Parathyroid adenoma (tissue), 2 donors: ENCODE data around the gene EHBP1L1.

Experiments
- H2AFZ ChIP-seq: fragments of 300-600 bp; sonication (generic); one replicate; pipeline ENCODE4 v1.7.0; 2017; ENCODE audit warnings: antibody characterized with exemption, mild to moderate bottlenecking
- H3K27ac ChIP-seq: fragments of 300-600 bp; sonication (generic); one replicate; pipeline ENCODE4 v1.7.0; 2017
- H3K27me3 ChIP-seq: fragments of 300-600 bp; sonication (generic); one replicate; pipeline ENCODE4 v1.7.0; 2017; ENCODE audit warnings: low read length; ENCODE audit not compliant: control insufficient read depth, insufficient read depth
- H3K36me3 ChIP-seq: fragments of 300-600 bp; sonication (generic); one replicate; pipeline ENCODE4 v1.7.0; 2017; ENCODE audit warnings: low read length; ENCODE audit not compliant: control insufficient read depth, insufficient read depth
- H3K4me1 ChIP-seq: fragments of 300-600 bp; sonication (generic); one replicate; pipeline ENCODE4 v1.7.0; 2017; ENCODE audit warnings: control low read depth
- H3K4me2 ChIP-seq: fragments of 300-600 bp; sonication (generic); one replicate; pipeline ENCODE4 v1.7.0; 2017; ENCODE audit warnings: low read length
- H3K4me3 ChIP-seq: fragments of 300-600 bp; sonication (generic); one replicate; pipeline ENCODE4 v1.7.0; 2017; ENCODE audit warnings: low read depth, low read length
- H3K79me2 ChIP-seq: fragments of 300-600 bp; sonication (generic); one replicate; pipeline ENCODE4 v1.7.0; 2017; ENCODE audit warnings: control low read depth
- H3K9ac ChIP-seq: fragments of 300-600 bp; sonication (generic); one replicate; pipeline ENCODE4 v1.7.0; 2017; ENCODE audit warnings: mild to moderate bottlenecking
- H3K9me3 ChIP-seq: fragments of 300-600 bp; sonication (generic); one replicate; pipeline ENCODE4 v1.7.0; 2017; ENCODE audit warnings: low read length; ENCODE audit not compliant: control insufficient read depth
- TF ChIP-seq, protein P1 (sequence below): fragments of 300-600 bp; sonication (generic); IDR thresholded peaks from one replicate; pipeline ENCODE4 v1.7.0; 2017; ENCODE audit warnings: antibody characterized with exemption, mild to moderate bottlenecking
- donor health status: primary hyperparathyroidism.

EHBP1L1 gene

DNA sequence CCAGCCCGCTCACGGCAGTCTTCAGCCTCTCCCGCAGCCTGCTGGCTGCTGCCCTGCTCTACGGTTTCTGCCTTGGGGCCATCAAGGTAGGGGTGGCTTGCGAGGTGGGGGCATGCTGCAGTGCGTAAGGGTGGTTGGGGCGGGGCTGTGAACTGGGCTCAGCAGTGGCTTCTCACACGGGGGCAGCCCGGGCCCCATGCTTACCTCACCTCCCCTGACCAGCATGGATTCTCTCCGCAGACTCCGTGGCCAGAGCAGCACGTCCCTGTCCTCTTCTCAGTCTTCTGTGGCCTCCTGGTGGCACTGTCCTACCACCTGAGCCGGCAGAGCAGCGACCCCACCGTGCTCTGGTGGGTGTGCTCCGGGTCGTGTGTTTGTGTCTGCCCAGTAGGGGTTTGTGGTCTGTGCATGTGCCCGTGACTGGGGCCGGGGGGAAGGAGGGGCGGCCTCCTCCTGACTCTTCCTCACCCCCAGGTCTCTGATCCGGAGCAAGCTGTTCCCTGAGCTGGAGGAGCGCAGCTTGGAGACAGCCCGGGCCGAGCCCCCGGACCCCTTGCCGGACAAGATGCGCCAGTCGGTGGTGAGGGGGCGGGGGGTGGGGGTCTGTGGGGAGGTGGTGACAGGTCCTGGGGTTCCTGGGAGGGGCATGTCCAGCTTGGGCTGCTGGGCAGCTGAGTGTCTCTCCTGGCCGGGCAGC is 49.2 kb downstream of the EHBP1L1 start:
- Histone ChIP-seq H3K27me3 (no peaks in the 10 kb centered on the region), H3K9me3 (no peaks in the 10 kb centered on the region), H3K36me3 (no peaks in the 10 kb centered on the region), H3K27ac (no peak overlapping the region), H2AFZ (no peak overlapping the region), H3K9ac (no peak overlapping the region), H3K79me2 (peaks cover 3% of the 10 kb centered on the region), H3K4me1 (no peaks in the 10 kb centered on the region), H3K4me2 (no peak overlapping the region), H3K4me3 (no peak overlapping the region)
- TF ChIP-seq, protein P1, sequence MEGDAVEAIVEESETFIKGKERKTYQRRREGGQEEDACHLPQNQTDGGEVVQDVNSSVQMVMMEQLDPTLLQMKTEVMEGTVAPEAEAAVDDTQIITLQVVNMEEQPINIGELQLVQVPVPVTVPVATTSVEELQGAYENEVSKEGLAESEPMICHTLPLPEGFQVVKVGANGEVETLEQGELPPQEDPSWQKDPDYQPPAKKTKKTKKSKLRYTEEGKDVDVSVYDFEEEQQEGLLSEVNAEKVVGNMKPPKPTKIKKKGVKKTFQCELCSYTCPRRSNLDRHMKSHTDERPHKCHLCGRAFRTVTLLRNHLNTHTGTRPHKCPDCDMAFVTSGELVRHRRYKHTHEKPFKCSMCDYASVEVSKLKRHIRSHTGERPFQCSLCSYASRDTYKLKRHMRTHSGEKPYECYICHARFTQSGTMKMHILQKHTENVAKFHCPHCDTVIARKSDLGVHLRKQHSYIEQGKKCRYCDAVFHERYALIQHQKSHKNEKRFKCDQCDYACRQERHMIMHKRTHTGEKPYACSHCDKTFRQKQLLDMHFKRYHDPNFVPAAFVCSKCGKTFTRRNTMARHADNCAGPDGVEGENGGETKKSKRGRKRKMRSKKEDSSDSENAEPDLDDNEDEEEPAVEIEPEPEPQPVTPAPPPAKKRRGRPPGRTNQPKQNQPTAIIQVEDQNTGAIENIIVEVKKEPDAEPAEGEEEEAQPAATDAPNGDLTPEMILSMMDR: no peak

DNA sequence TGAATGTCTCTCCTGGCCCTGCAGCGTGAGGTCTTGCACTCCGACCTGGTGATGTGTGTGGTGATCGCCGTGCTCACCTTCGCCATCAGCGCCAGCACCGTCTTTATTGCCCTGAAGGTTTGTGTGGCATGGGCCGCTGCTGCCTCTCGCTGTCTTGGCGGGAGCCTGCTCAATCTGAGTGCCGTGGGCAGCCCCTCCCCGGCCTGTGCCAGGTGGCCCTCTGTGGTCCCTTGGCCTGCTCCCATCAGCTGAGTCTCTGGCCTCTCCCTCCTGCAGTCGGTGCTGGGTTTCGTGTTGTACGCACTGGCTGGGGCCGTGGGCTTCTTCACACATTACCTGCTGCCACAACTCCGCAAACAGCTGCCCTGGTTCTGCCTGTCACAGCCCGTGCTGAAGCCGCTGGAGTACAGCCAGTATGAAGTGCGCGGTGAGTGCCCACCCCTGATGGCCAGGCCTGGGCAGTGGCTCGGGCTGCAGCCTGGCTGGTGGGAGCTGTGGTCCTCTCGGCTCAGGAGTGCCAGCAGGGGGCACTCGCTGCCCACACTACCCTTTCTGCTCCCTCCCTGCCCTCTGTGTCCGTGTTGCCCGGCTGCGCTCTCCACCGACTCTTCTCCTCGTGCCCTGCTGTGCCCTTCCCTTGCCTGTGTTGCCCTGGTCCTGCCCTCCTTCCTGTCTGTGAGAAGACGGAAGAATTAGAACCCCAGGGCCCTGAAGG is 49.9 kb downstream of the EHBP1L1 start:
- H3K4me1 ChIP-seq: no peaks in the 10 kb centered on the region
- peaks cover 3% of the 10 kb centered on the region for H3K79me2 ChIP-seq
- no peaks in the 10 kb centered on the region for H3K27me3 ChIP-seq
- H3K4me3 ChIP-seq: no peak overlapping the region
- H3K36me3 ChIP-seq: no peaks in the 10 kb centered on the region
- no peaks in the 10 kb centered on the region for H3K9me3 ChIP-seq
- no peak overlapping the region for H3K9ac ChIP-seq
- TF ChIP-seq, protein P1: peak; percentile 37
- H3K4me2 ChIP-seq: no peak overlapping the region
- H2AFZ ChIP-seq: no peak overlapping the region
- H3K27ac ChIP-seq: no peak overlapping the region

DNA sequence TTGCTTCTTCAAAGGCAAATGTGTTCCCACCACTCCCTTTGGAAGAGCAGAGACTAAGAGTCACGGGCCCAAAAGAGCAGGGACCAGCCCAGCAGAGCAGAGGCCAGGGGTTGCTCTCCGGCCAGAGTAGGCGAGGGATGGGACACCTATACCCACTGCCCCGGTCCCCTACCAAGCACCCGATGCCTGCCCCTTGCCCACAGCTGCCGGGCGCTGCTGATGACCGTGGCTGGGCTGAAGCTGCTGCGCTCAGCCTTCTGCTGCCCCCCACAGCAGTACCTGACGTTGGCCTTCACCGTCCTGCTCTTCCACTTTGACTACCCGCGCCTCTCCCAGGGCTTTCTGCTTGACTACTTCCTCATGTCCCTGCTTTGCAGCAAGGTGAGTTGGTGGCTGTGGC is 51.3 kb downstream of the EHBP1L1 start:
- no peak overlapping the region for H3K9ac ChIP-seq
- H3K36me3 ChIP-seq: no peaks in the 10 kb centered on the region
- H3K4me1 ChIP-seq: no peaks in the 10 kb centered on the region
- TF ChIP-seq, protein P1: no peak
- H3K4me3 ChIP-seq: no peak overlapping the region
- no peaks in the 10 kb centered on the region for H3K27me3 ChIP-seq
- peaks cover 3% of the 10 kb centered on the region for H3K79me2 ChIP-seq
- no peaks in the 10 kb centered on the region for H3K9me3 ChIP-seq
- no peak overlapping the region for H3K4me2 ChIP-seq
- H2AFZ ChIP-seq: no peak overlapping the region
- no peak overlapping the region for H3K27ac ChIP-seq

DNA sequence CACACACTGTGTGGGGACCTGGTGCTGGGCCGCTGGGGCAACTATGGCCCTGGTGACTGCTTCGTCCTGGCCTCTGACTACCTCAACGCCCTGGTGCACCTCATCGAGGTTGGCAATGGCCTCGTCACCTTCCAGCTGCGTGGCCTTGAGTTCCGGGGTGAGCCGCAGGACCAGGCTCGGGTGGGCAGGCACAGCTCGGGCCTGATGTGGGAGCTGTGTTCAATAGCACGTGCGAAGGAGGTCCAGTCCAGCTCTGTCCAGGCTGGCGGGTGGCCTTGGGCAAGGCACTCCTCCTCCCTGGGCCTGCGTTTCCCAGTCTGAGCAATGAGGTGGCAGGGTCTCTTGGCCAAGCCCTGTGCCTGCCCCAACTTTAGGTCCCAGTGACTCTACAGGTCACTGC is 53.7 kb downstream of the EHBP1L1 start:
- no peak overlapping the region for H3K9ac ChIP-seq
- no peaks in the 10 kb centered on the region for H3K79me2 ChIP-seq
- H3K4me1 ChIP-seq: no peaks in the 10 kb centered on the region
- no peak overlapping the region for H3K4me3 ChIP-seq
- H3K9me3 ChIP-seq: no peaks in the 10 kb centered on the region
- no peak overlapping the region for H2AFZ ChIP-seq
- no peaks in the 10 kb centered on the region for H3K27me3 ChIP-seq
- no peaks in the 10 kb centered on the region for H3K36me3 ChIP-seq
- no peak overlapping the region for H3K27ac ChIP-seq
- H3K4me2 ChIP-seq: no peak overlapping the region
- TF ChIP-seq, protein P1: no peak
